ENCODE results near the gene MDN1.

MDN1 gene

GRCh38 chr6:89794324-89794723 lies 25.3 kb downstream of the MDN1 start:
- Histone ChIP-seq H3K9ac (ENCODE audit: low read length) (no peak overlapping the region), H3K4me2 (ENCODE audit: low read length) (no peak overlapping the region), H3K4ac (ENCODE audit: low read depth, low read length) (no peak overlapping the region), H2BK12ac (ENCODE audit: low read length) (no peak overlapping the region), H4K91ac (ENCODE audit: low read depth, low read length) (no peak overlapping the region), H3K4me3 (ENCODE audit: low read depth, low read length) (no peak overlapping the region), H3K27me3 (ENCODE audit: insufficient read depth, low read length) (no peaks in the 10 kb centered on the region), H3K18ac (ENCODE audit: low read length) (no peak overlapping the region), H4K8ac (ENCODE audit: low read depth, low read length) (no peak overlapping the region), H4K12ac (ENCODE audit: low read depth, low read length) (no peak overlapping the region), H2BK5ac (ENCODE audit: low read depth, low read length, poor library complexity) (no peak overlapping the region), H3K79me1 (ENCODE audit: low read length) (no peaks in the 10 kb centered on the region), H3K9me3 (ENCODE audit: insufficient read depth, low read depth, low read length) (no peaks in the 10 kb centered on the region), H3K23ac (ENCODE audit: low read length) (no peak overlapping the region), H3K36me3 (ENCODE audit: control insufficient read depth in 1 of 2, insufficient read depth in 2 of 2, low read length in 2 of 2) (peaks cover 7 to 15% of the 10 kb centered on the region in 2 experiments), H3K4me1 (ENCODE audit: control insufficient read depth in 1 of 2, insufficient read depth in 2 of 2, low read length in 2 of 2) (no peaks in the 10 kb centered on the region), H3K27ac (ENCODE audit: low read depth, low read length) (no peak overlapping the region), H2BK120ac (ENCODE audit: insufficient read depth, low read length, poor library complexity) (no peak overlapping the region), H2AK5ac (ENCODE audit: low read length) (no peak overlapping the region), H3K79me2 (ENCODE audit: control insufficient read depth, insufficient read depth, low read length, poor library complexity) (no peaks in the 10 kb centered on the region), H3K14ac (ENCODE audit: low read length) (no peak overlapping the region), H2AFZ (ENCODE audit: insufficient read depth, low read length, poor library complexity) (no peak overlapping the region)
- no CpG with 5 or more reads among the region's 6 CpGs for WGBS (ENCODE audit: extremely low coverage, insufficient coverage, insufficient read length)
- no peak for DNase-seq

- no peak overlapping the region for H4K91ac ChIP-seq (ENCODE audit: low read depth, low read length)
- no peaks in the 10 kb centered on the region for H3K79me2 ChIP-seq (ENCODE audit: control insufficient read depth, insufficient read depth, low read length, poor library complexity)
- H3K4me2 ChIP-seq (ENCODE audit: low read length): no peak overlapping the region
- no peak overlapping the region for H2BK5ac ChIP-seq (ENCODE audit: low read depth, low read length, poor library complexity)
- H4K8ac ChIP-seq (ENCODE audit: low read depth, low read length): no peak overlapping the region
- no peak overlapping the region for H3K4me3 ChIP-seq (ENCODE audit: low read depth, low read length)
- H2BK120ac ChIP-seq (ENCODE audit: insufficient read depth, low read length, poor library complexity): no peak overlapping the region
- no peak overlapping the region for H2AFZ ChIP-seq (ENCODE audit: insufficient read depth, low read length, poor library complexity)
- no peak overlapping the region for H3K4ac ChIP-seq (ENCODE audit: low read depth, low read length)
- H4K12ac ChIP-seq (ENCODE audit: low read depth, low read length): no peak overlapping the region
- no peaks in the 10 kb centered on the region for H3K4me1 ChIP-seq (ENCODE audit: control insufficient read depth in 1 of 2, insufficient read depth in 2 of 2, low read length in 2 of 2)
- no peak overlapping the region for H3K9ac ChIP-seq (ENCODE audit: low read length)
- no peak for DNase-seq
- H3K9me3 ChIP-seq (ENCODE audit: insufficient read depth, low read depth, low read length): no peaks in the 10 kb centered on the region
- peaks cover 8 to 15% of the 10 kb centered on the region in 2 experiments for H3K36me3 ChIP-seq (ENCODE audit: control insufficient read depth in 1 of 2, insufficient read depth in 2 of 2, low read length in 2 of 2)
- H3K27me3 ChIP-seq (ENCODE audit: insufficient read depth, low read length): no peaks in the 10 kb centered on the region
- H3K18ac ChIP-seq (ENCODE audit: low read length): no peak overlapping the region
- no peak overlapping the region for H2AK5ac ChIP-seq (ENCODE audit: low read length)
- H3K27ac ChIP-seq (ENCODE audit: low read depth, low read length): no peak overlapping the region
- H3K79me1 ChIP-seq (ENCODE audit: low read length): no peaks in the 10 kb centered on the region
- no CpG with 5 or more reads among the region's 3 CpGs for WGBS (ENCODE audit: extremely low coverage, insufficient coverage, insufficient read length)
- H3K23ac ChIP-seq (ENCODE audit: low read length): no peak overlapping the region
- H3K14ac ChIP-seq (ENCODE audit: low read length): no peak overlapping the region
- no peak overlapping the region for H2BK12ac ChIP-seq (ENCODE audit: low read length)
These were observed 26.0 kb downstream of the MDN1 start for GRCh38 chr6:89793586-89793985.

- Histone ChIP-seq H2BK12ac (ENCODE audit: low read length) (no peak overlapping the region), H3K4me2 (ENCODE audit: low read length) (no peak overlapping the region), H3K4me3 (ENCODE audit: low read depth, low read length) (no peak overlapping the region), H3K14ac (ENCODE audit: low read length) (no peak overlapping the region), H4K91ac (ENCODE audit: low read depth, low read length) (no peak overlapping the region), H3K79me1 (ENCODE audit: low read length) (no peaks in the 10 kb centered on the region), H3K36me3 (ENCODE audit: control insufficient read depth in 1 of 2, insufficient read depth in 2 of 2, low read length in 2 of 2) (peaks cover 8 to 17% of the 10 kb centered on the region in 2 experiments), H3K79me2 (ENCODE audit: control insufficient read depth, insufficient read depth, low read length, poor library complexity) (no peaks in the 10 kb centered on the region), H2AK5ac (ENCODE audit: low read length) (no peak overlapping the region), H4K12ac (ENCODE audit: low read depth, low read length) (no peak overlapping the region), H3K4ac (ENCODE audit: low read depth, low read length) (no peak overlapping the region), H2BK5ac (ENCODE audit: low read depth, low read length, poor library complexity) (no peak overlapping the region), H3K9me3 (ENCODE audit: insufficient read depth, low read depth, low read length) (no peaks in the 10 kb centered on the region), H4K8ac (ENCODE audit: low read depth, low read length) (no peak overlapping the region), H3K27me3 (ENCODE audit: insufficient read depth, low read length) (no peaks in the 10 kb centered on the region), H3K27ac (ENCODE audit: low read depth, low read length) (no peak overlapping the region), H3K4me1 (ENCODE audit: control insufficient read depth in 1 of 2, insufficient read depth in 2 of 2, low read length in 2 of 2) (no peaks in the 10 kb centered on the region), H3K18ac (ENCODE audit: low read length) (no peak overlapping the region), H2BK120ac (ENCODE audit: insufficient read depth, low read length, poor library complexity) (no peak overlapping the region), H2AFZ (ENCODE audit: insufficient read depth, low read length, poor library complexity) (no peak overlapping the region), H3K23ac (ENCODE audit: low read length) (no peak overlapping the region), H3K9ac (ENCODE audit: low read length) (no peak overlapping the region)
- peak; percentile 47 to 71 for DNase-seq
- no CpG with 5 or more reads among the region's 2 CpGs for WGBS (ENCODE audit: extremely low coverage, insufficient coverage, insufficient read length)
These were observed 26.7 kb downstream of the MDN1 start for GRCh38 chr6:89792881-89793280.

GRCh38 chr6:89790403-89790802 lies 29.2 kb downstream of the MDN1 start:
- no peak overlapping the region for H3K27ac ChIP-seq (ENCODE audit: low read depth, low read length)
- H3K9ac ChIP-seq (ENCODE audit: low read length): no peak overlapping the region
- no peak overlapping the region for H4K8ac ChIP-seq (ENCODE audit: low read depth, low read length)
- no peak for DNase-seq
- H3K4me1 ChIP-seq (ENCODE audit: control insufficient read depth in 1 of 2, insufficient read depth in 2 of 2, low read length in 2 of 2): no peaks in the 10 kb centered on the region
- H4K12ac ChIP-seq (ENCODE audit: low read depth, low read length): no peak overlapping the region
- no peak overlapping the region for H2AK5ac ChIP-seq (ENCODE audit: low read length)
- no peak overlapping the region for H3K14ac ChIP-seq (ENCODE audit: low read length)
- no peak overlapping the region for H4K91ac ChIP-seq (ENCODE audit: low read depth, low read length)
- no peaks in the 10 kb centered on the region for H3K9me3 ChIP-seq (ENCODE audit: insufficient read depth, low read depth, low read length)
- no peak overlapping the region for H3K4ac ChIP-seq (ENCODE audit: low read depth, low read length)
- no peak overlapping the region for H3K4me2 ChIP-seq (ENCODE audit: low read length)
- H3K36me3 ChIP-seq (ENCODE audit: control insufficient read depth in 1 of 2, insufficient read depth in 2 of 2, low read length in 2 of 2): peaks cover 10 to 27% of the 10 kb centered on the region in 2 experiments
- H3K79me2 ChIP-seq (ENCODE audit: control insufficient read depth, insufficient read depth, low read length, poor library complexity): no peaks in the 10 kb centered on the region
- H2AFZ ChIP-seq (ENCODE audit: insufficient read depth, low read length, poor library complexity): no peak overlapping the region
- H3K4me3 ChIP-seq (ENCODE audit: low read depth, low read length): no peak overlapping the region
- no peaks in the 10 kb centered on the region for H3K79me1 ChIP-seq (ENCODE audit: low read length)
- no peak overlapping the region for H2BK12ac ChIP-seq (ENCODE audit: low read length)
- no peak overlapping the region for H3K18ac ChIP-seq (ENCODE audit: low read length)
- no peak overlapping the region for H2BK5ac ChIP-seq (ENCODE audit: low read depth, low read length, poor library complexity)
- no peak overlapping the region for H3K23ac ChIP-seq (ENCODE audit: low read length)
- H3K27me3 ChIP-seq (ENCODE audit: insufficient read depth, low read length): no peaks in the 10 kb centered on the region
- no CpG with 5 or more reads among the region's 2 CpGs for WGBS (ENCODE audit: extremely low coverage, insufficient coverage, insufficient read length)
- H2BK120ac ChIP-seq (ENCODE audit: insufficient read depth, low read length, poor library complexity): no peak overlapping the region

All from trophoblast cell (in vitro differentiated cells and primary cell).